Measurements from ENCODE around the gene MITF.

MITF gene

GRCh38 chr3:69739204-69740102 lies at the start of gene MITF:
TSS of gene MITF (plus strand) at chr3:69739464. CDS start at chr3:69739598, 134 bp downstream.
- DNase-seq (ENCODE audit: low spot score), result peak; percentile 72

GRCh38 chr3:69691860-69692259 lies 47.4 kb upstream of the MITF start:
- DNase-seq (ENCODE audit: low spot score), result no peak

GRCh38 chr3:69692761-69693160 lies 46.5 kb upstream of the MITF start:
- no peak for DNase-seq (ENCODE audit: low spot score)

GRCh38 chr3:69695443-69695842 lies 43.8 kb upstream of the MITF start:
- no peak for DNase-seq (ENCODE audit: low spot score)

GRCh38 chr3:69695933-69696332 lies 43.3 kb upstream of the MITF start:
- DNase-seq (ENCODE audit: low spot score), result no peak

- DNase-seq (ENCODE audit: low spot score), result no peak
Observed at GRCh38 chr3:69696367-69696766, 42.9 kb upstream of the MITF start.

- DNase-seq (ENCODE audit: low spot score), result no peak
Observed at GRCh38 chr3:69697381-69697780, 41.9 kb upstream of the MITF start.

GRCh38 chr3:69698728-69699127 lies 40.5 kb upstream of the MITF start:
- DNase-seq (ENCODE audit: low spot score), result no peak

GRCh38 chr3:69699183-69699582 lies 40.1 kb upstream of the MITF start:
- no peak for DNase-seq (ENCODE audit: low spot score)

- DNase-seq (ENCODE audit: low spot score), result no peak
Observed at GRCh38 chr3:69700949-69701348, 38.3 kb upstream of the MITF start.

GRCh38 chr3:69710153-69710977 lies 28.9 kb upstream of the MITF start:
- DNase-seq (ENCODE audit: low spot score), result no peak

GRCh38 chr3:69712269-69712668 lies 27.0 kb upstream of the MITF start:
- DNase-seq (ENCODE audit: low spot score), result no peak

GRCh38 chr3:69712933-69713332 lies 26.3 kb upstream of the MITF start:
- no peak for DNase-seq (ENCODE audit: low spot score)

GRCh38 chr3:69715204-69715603 lies 24.1 kb upstream of the MITF start:
- peak; percentile 13 for DNase-seq (ENCODE audit: low spot score)

- DNase-seq (ENCODE audit: low spot score), result no peak
Observed at GRCh38 chr3:69716119-69716518, 23.1 kb upstream of the MITF start.

GRCh38 chr3:69718866-69719586 lies 20.2 kb upstream of the MITF start:
- no peak for DNase-seq (ENCODE audit: low spot score)

- no peak for DNase-seq (ENCODE audit: low spot score)
Observed at GRCh38 chr3:69719587-69720122, 19.6 kb upstream of the MITF start.

GRCh38 chr3:69720824-69721223 lies 18.4 kb upstream of the MITF start:
- DNase-seq (ENCODE audit: low spot score), result no peak

GRCh38 chr3:69723389-69723788 lies 15.9 kb upstream of the MITF start:
- DNase-seq (ENCODE audit: low spot score), result no peak

GRCh38 chr3:69724722-69725435 lies 14.4 kb upstream of the MITF start:
- no peak for DNase-seq (ENCODE audit: low spot score)

GRCh38 chr3:69725994-69726571 lies 13.2 kb upstream of the MITF start:
- DNase-seq (ENCODE audit: low spot score), result no peak

Measured in germinal center (tissue), 1 donor.